OCI-LY7 (cell line): Measurements from ENCODE around the gene BMERB1.

Source experiments
- EZH2phosphoT487 ChIP-seq: fragments of 200-600 bp; sonication (generic); IDR thresholded peaks from 2 replicates; pipeline ENCODE4 v1.6.1; 2018; ENCODE audit warnings: low read depth, borderline replicate concordance, mild to moderate bottlenecking, mixed run types, antibody characterized with exemption, low read length, moderate library complexity, mixed read lengths
- TF ChIP-seq, protein P1 (sequence below): fragments of 200-600 bp; sonication (generic); conservative IDR thresholded peaks from 2 replicates; pipeline ENCODE4 v1.5.1; 2014; ENCODE audit warnings: mild to moderate bottlenecking, antibody characterized with exemption, low read length, moderate library complexity, mixed read lengths

DNA sequence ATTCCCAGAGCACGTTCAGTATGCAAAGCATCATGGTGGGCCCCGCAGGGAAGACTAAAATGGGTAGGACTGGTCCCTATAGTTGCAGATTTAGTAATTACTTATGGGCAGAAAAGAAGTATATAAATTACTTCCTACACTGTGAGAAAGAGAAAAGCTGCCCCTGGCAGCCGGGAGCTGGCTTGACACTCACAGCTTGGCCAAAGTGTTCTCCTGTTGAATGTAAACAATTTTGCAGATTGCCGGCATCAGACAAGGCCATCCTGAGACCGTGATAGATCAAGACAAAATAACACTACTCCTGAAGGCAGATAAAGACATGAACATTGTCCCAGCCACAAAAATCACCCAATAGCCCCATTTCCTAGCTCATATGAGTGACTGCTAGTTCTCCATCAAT lies 110.0 kb downstream of the BMERB1 start:
- TF ChIP-seq, protein P1, sequence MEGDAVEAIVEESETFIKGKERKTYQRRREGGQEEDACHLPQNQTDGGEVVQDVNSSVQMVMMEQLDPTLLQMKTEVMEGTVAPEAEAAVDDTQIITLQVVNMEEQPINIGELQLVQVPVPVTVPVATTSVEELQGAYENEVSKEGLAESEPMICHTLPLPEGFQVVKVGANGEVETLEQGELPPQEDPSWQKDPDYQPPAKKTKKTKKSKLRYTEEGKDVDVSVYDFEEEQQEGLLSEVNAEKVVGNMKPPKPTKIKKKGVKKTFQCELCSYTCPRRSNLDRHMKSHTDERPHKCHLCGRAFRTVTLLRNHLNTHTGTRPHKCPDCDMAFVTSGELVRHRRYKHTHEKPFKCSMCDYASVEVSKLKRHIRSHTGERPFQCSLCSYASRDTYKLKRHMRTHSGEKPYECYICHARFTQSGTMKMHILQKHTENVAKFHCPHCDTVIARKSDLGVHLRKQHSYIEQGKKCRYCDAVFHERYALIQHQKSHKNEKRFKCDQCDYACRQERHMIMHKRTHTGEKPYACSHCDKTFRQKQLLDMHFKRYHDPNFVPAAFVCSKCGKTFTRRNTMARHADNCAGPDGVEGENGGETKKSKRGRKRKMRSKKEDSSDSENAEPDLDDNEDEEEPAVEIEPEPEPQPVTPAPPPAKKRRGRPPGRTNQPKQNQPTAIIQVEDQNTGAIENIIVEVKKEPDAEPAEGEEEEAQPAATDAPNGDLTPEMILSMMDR, result no peak
- no peak for TF ChIP-seq EZH2phosphoT487
